Trophoblast cell (in vitro differentiated cells and primary cell): ENCODE measurements around the gene PIGP.

ENCODE experiments used
- DNase-seq, 2 donors: peaks; one replicate each; pipeline ENCODE4 v3.0.0-alpha.2; 2016
- H2AFZ ChIP-seq: 2 replicates; pipeline ENCODE4 v1.6.1; 2013; ENCODE audit warnings: low read length, moderate library complexity, mild to moderate bottlenecking; ENCODE audit not compliant: insufficient read depth, poor library complexity
- H2AK5ac ChIP-seq: 2 replicates; pipeline ENCODE4 v1.6.1; 2013; ENCODE audit warnings: mild to moderate bottlenecking, low read length
- H2BK120ac ChIP-seq: 2 replicates; pipeline ENCODE4 v1.6.1; 2013; ENCODE audit warnings: low read length, mild to moderate bottlenecking, moderate library complexity; ENCODE audit not compliant: insufficient read depth, poor library complexity
- H2BK12ac ChIP-seq: 2 replicates; pipeline ENCODE4 v1.6.1; 2013; ENCODE audit warnings: mild to moderate bottlenecking, low read length, moderate library complexity
- H2BK5ac ChIP-seq: 2 replicates; pipeline ENCODE4 v1.6.1; 2013; ENCODE audit warnings: low read length, low read depth, moderate library complexity, mild to moderate bottlenecking; ENCODE audit not compliant: poor library complexity
- H3K14ac ChIP-seq: 2 replicates; pipeline ENCODE4 v1.6.1; 2013; ENCODE audit warnings: mild to moderate bottlenecking, low read length
- H3K18ac ChIP-seq: 2 replicates; pipeline ENCODE4 v1.6.1; 2013; ENCODE audit warnings: mild to moderate bottlenecking, low read length
- H3K23ac ChIP-seq: 2 replicates; pipeline ENCODE4 v1.6.1; 2013; ENCODE audit warnings: low read length
- H3K27ac ChIP-seq: 2 replicates; pipeline ENCODE4 v1.5.1; 2013; ENCODE audit warnings: low read depth, mild to moderate bottlenecking, inconsistent platforms, low read length, moderate library complexity
- H3K27me3 ChIP-seq: 2 replicates; pipeline ENCODE4 v1.6.1; 2013; ENCODE audit warnings: inconsistent platforms, mild to moderate bottlenecking, low read length, moderate library complexity; ENCODE audit not compliant: insufficient read depth
- H3K36me3 ChIP-seq, 2 experiments: 1 replicate in 1 of 2; 2 replicates in 1 of 2; pipeline ENCODE4 v1.6.1; 2013; ENCODE audit warnings: low read length in 2 of 2, mild to moderate bottlenecking in 2 of 2, moderate library complexity in 1 of 2; ENCODE audit not compliant: insufficient read depth in 2 of 2, control insufficient read depth in 1 of 2
- H3K4ac ChIP-seq: 2 replicates; pipeline ENCODE4 v1.6.1; 2013; ENCODE audit warnings: low read depth, mild to moderate bottlenecking, low read length, moderate library complexity
- H3K4me1 ChIP-seq, 2 experiments: 1 replicate in 1 of 2; 2 replicates in 1 of 2; pipeline ENCODE4 v1.6.1; 2013; ENCODE audit warnings: low read length in 2 of 2, mild to moderate bottlenecking in 2 of 2, moderate library complexity in 1 of 2; ENCODE audit not compliant: insufficient read depth in 2 of 2, control insufficient read depth in 1 of 2
- H3K4me2 ChIP-seq: 2 replicates; pipeline ENCODE4 v1.6.1; 2013; ENCODE audit warnings: inconsistent platforms, mild to moderate bottlenecking, low read length, moderate library complexity
- H3K4me3 ChIP-seq: 2 replicates; pipeline ENCODE4 v1.5.1; 2013; ENCODE audit warnings: mild to moderate bottlenecking, low read depth, low read length, inconsistent platforms
- H3K79me1 ChIP-seq: one replicate; pipeline ENCODE4 v1.6.1; 2013; ENCODE audit warnings: low read length
- H3K79me2 ChIP-seq: 2 replicates; pipeline ENCODE4 v1.6.1; 2013; ENCODE audit warnings: low read length, mild to moderate bottlenecking; ENCODE audit not compliant: control insufficient read depth, insufficient read depth, poor library complexity
- H3K9ac ChIP-seq: 2 replicates; pipeline ENCODE4 v1.6.1; 2013; ENCODE audit warnings: mild to moderate bottlenecking, low read length
- H3K9me3 ChIP-seq: 2 replicates; pipeline ENCODE4 v1.6.1; 2013; ENCODE audit warnings: low read depth, mild to moderate bottlenecking, control low read depth, inconsistent platforms, low read length; ENCODE audit not compliant: insufficient read depth
- H4K12ac ChIP-seq: 2 replicates; pipeline ENCODE4 v1.6.1; 2013; ENCODE audit warnings: low read depth, mild to moderate bottlenecking, low read length, moderate library complexity
- H4K8ac ChIP-seq: 2 replicates; pipeline ENCODE4 v1.6.1; 2013; ENCODE audit warnings: low read depth, mild to moderate bottlenecking, low read length, moderate library complexity
- H4K91ac ChIP-seq: one replicate; pipeline ENCODE4 v1.6.1; 2013; ENCODE audit warnings: low read depth, mild to moderate bottlenecking, low read length, moderate library complexity
- WGBS: extraction: QIAGEN DNeasy Blood & Tissue Kit; methylation state at CpG from one replicate; pipeline ENCODE4 v1.1.7; 2013; ENCODE audit warnings: missing lambda C conversion rate; ENCODE audit not compliant: insufficient read length, insufficient coverage; ENCODE audit errors: extremely low coverage; 5-methylcytosine and 5-hydroxymethylcytosine counted together

Gene PIGP

GRCh38 chr21:37045556-37045955, 27.3 kb downstream of the PIGP start:
- DNase-seq: no peak
- Histone ChIP-seq H2BK120ac (no peak overlapping the region), H3K4ac (no peak overlapping the region), H2AK5ac (no peak overlapping the region), H2BK5ac (no peak overlapping the region), H4K91ac (no peak overlapping the region), H4K8ac (no peak overlapping the region), H3K79me2 (no peaks in the 10 kb centered on the region), H4K12ac (no peak overlapping the region), H3K27me3 (no peaks in the 10 kb centered on the region), H3K4me1 (peaks cover 0 to 8% of the 10 kb centered on the region in 2 experiments), H3K14ac (no peak overlapping the region), H3K23ac (no peak overlapping the region), H3K27ac (no peak overlapping the region), H3K4me2 (no peak overlapping the region), H2AFZ (no peak overlapping the region), H3K79me1 (no peaks in the 10 kb centered on the region), H2BK12ac (no peak overlapping the region), H3K9me3 (peaks cover 1% of the 10 kb centered on the region), H3K9ac (no peak overlapping the region), H3K4me3 (no peak overlapping the region), H3K18ac (no peak overlapping the region), H3K36me3 (no peaks in the 10 kb centered on the region)
- WGBS: no CpG with 5 or more reads among the region's 6 CpGs

DNA sequence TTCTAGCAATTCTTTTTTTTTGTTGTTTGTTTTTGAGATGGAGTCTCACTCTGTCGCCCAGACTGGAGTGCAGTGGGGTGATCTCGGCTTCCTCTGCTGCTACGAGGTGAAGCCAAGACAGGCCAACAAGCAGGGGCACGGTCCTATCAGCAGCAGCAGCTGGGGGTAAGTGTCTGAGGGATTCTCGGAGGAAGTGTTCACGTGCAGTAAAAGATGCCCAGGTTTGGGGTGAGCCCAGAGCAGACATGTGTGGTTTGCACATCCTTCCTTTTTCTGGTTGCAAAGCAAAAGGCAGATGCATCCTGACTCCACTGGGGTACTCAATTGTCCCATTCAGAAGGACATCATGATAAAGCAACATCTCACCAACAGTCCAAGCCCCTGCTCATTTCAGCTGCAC, 27.7 kb downstream of the PIGP start:
- Histone ChIP-seq H3K23ac (no peak overlapping the region), H3K79me1 (no peaks in the 10 kb centered on the region), H3K79me2 (no peaks in the 10 kb centered on the region), H3K27me3 (no peaks in the 10 kb centered on the region), H3K4me2 (no peak overlapping the region), H2BK12ac (no peak overlapping the region), H3K4ac (no peak overlapping the region), H2BK5ac (no peak overlapping the region), H2AFZ (no peak overlapping the region), H3K9ac (no peak overlapping the region), H4K12ac (no peak overlapping the region), H3K18ac (no peak overlapping the region), H3K14ac (no peak overlapping the region), H2BK120ac (no peak overlapping the region), H4K8ac (no peak overlapping the region), H2AK5ac (no peak overlapping the region), H3K4me3 (no peak overlapping the region), H3K4me1 (peaks cover 0 to 8% of the 10 kb centered on the region in 2 experiments), H3K27ac (no peak overlapping the region), H3K9me3 (peaks cover 1% of the 10 kb centered on the region), H4K91ac (no peak overlapping the region), H3K36me3 (no peaks in the 10 kb centered on the region)
- DNase-seq: no peak
- no CpG with 5 or more reads among the region's 6 CpGs for WGBS

DNA sequence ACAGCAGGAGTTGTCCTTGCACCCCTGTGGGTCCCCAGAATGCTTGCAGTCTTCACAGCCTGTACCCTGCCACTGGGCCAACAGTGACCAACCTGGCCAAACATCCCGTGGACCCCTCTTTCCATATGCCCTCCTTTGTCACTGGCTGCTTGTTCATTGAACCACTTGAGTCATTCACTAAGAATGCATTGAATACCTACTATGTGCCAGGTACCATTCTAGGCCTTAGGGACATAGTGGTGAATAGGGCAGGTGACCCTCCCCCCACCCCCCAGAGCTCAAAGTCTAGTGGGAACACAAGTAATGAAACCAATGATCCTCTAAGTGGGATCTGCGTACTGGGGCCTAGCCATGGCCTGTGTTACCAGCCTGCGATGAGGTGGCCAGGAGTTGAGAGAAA, 28.2 kb downstream of the PIGP start:
- Histone ChIP-seq H2BK5ac (no peak overlapping the region), H2AFZ (no peak overlapping the region), H4K12ac (no peak overlapping the region), H3K27me3 (no peaks in the 10 kb centered on the region), H3K14ac (no peak overlapping the region), H2BK120ac (no peak overlapping the region), H4K8ac (no peak overlapping the region), H4K91ac (no peak overlapping the region), H3K36me3 (no peaks in the 10 kb centered on the region), H3K4me2 (no peak overlapping the region), H3K9me3 (peaks cover 1% of the 10 kb centered on the region), H3K27ac (no peak overlapping the region), H2AK5ac (no peak overlapping the region), H3K18ac (no peak overlapping the region), H3K23ac (no peak overlapping the region), H3K4me1 (peaks cover 0 to 8% of the 10 kb centered on the region in 2 experiments), H3K4ac (no peak overlapping the region), H2BK12ac (no peak overlapping the region), H3K79me2 (no peaks in the 10 kb centered on the region), H3K9ac (no peak overlapping the region), H3K79me1 (no peaks in the 10 kb centered on the region), H3K4me3 (no peak overlapping the region)
- WGBS: no CpG with 5 or more reads among the region's 3 CpGs
- no peak for DNase-seq

DNA sequence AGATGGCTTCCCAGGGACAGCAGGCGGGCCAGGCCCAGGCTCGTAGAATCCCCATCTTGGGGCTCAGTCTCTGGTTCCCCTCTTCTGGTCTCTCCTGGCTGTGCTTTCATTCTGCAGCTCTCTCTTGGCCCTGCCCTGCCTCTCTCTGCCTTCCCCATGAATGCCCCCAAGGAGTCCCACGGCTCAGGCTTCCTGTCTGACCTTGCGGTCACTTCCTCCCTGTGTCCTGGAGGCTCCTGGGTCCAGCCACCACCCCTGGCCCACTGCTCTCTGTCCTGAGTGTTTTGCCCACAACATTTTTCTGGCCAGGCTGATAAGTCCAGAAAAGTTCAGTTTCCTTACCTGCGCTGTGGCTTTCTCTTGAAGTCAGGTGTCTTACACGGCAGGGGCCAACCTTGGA, 29.1 kb downstream of the PIGP start:
- no peak overlapping the region for H2AK5ac ChIP-seq
- H3K23ac ChIP-seq: no peak overlapping the region
- no peak overlapping the region for H3K9ac ChIP-seq
- no peak overlapping the region for H3K4me3 ChIP-seq
- H4K12ac ChIP-seq: no peak overlapping the region
- peaks cover 1% of the 10 kb centered on the region for H3K9me3 ChIP-seq
- H3K4ac ChIP-seq: no peak overlapping the region
- no CpG with 5 or more reads among the region's 6 CpGs for WGBS
- no peaks in the 10 kb centered on the region for H3K36me3 ChIP-seq
- H4K91ac ChIP-seq: no peak overlapping the region
- no peak overlapping the region for H4K8ac ChIP-seq
- no peak for DNase-seq
- H3K14ac ChIP-seq: no peak overlapping the region
- no peak overlapping the region for H2BK5ac ChIP-seq
- peaks cover 0 to 8% of the 10 kb centered on the region in 2 experiments for H3K4me1 ChIP-seq
- H3K18ac ChIP-seq: no peak overlapping the region
- H3K27me3 ChIP-seq: no peaks in the 10 kb centered on the region
- H2BK12ac ChIP-seq: no peak overlapping the region
- H2BK120ac ChIP-seq: no peak overlapping the region
- no peaks in the 10 kb centered on the region for H3K79me1 ChIP-seq
- no peak overlapping the region for H2AFZ ChIP-seq
- no peaks in the 10 kb centered on the region for H3K79me2 ChIP-seq
- H3K4me2 ChIP-seq: no peak overlapping the region
- H3K27ac ChIP-seq: no peak overlapping the region
